HL-60/S4 treated with retinoic acid at 250 ng/mL for 4 days and 3 days (cell line): ENCODE measurements around the gene FOXN1.
"Not testable (repeated sequence)": the region's sequence is repeated elsewhere in the genome, so short reads cannot be mapped to it uniquely, and the experiment has no call there.

Experiments
- in situ Hi-C: fragments of 300-500 bp; cut with MboI; formaldehyde crosslinking; loops from 2 replicates; pipeline ENCODE4 v1.7.0; 2022; ENCODE audit warnings: low sequenced_read_pairs

Gene FOXN1

GRCh38 chr17:28505986-28506665, at the start of gene FOXN1:
TSS of gene FOXN1 (plus strand) at chr17:28506348. CDS start at chr17:28523970, 17,622 bp downstream.
- in situ Hi-C loops, result no loop called here

DNA sequence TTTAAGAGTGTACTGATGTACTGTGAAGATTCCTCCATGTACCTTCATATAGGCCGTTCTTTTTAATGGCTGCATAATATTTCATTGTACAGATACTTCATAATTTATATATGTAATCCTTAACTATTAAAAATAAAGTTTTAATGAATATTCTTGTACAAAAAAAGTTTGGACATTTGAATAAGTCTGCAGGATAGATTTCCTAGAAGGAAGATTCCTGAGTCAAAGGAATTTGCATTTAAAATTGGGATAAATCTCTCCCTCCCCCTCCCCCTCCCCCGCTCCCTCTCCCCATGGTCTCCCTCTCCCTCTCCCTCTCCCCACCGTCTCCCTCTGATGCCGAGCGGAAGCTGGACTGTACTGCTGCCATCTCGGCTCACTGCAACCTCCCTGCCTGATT, 48.3 kb upstream of the FOXN1 start:
- in situ Hi-C loops, result no loop called here

GRCh38 chr17:28458881-28459280, 47.3 kb upstream of the FOXN1 start:
- in situ Hi-C loops, result not testable (repeated sequence)

DNA sequence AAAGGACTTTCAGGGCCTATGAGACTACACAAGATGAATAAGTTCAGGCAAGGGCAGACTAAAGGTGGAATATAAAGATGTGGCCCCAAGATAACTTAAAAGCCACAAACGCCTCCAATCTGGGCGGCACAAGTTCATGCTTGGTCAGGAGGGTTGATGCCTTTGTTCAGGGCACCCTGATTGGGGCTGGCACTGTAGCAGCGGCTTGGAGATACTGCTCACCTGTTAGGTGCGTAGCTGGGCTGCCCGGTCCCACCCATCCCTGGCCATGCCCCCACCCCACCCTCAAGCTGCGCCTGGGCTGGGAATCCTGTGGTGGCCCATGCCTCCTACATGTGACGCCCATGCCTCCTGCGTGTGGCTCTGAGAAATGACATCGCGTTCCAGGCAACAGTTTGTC, 45.2 kb upstream of the FOXN1 start:
- in situ Hi-C loops, result no loop called here

- in situ Hi-C loops, result no loop called here
Observed at GRCh38 chr17:28466001-28466400, 40.1 kb upstream of the FOXN1 start.

DNA sequence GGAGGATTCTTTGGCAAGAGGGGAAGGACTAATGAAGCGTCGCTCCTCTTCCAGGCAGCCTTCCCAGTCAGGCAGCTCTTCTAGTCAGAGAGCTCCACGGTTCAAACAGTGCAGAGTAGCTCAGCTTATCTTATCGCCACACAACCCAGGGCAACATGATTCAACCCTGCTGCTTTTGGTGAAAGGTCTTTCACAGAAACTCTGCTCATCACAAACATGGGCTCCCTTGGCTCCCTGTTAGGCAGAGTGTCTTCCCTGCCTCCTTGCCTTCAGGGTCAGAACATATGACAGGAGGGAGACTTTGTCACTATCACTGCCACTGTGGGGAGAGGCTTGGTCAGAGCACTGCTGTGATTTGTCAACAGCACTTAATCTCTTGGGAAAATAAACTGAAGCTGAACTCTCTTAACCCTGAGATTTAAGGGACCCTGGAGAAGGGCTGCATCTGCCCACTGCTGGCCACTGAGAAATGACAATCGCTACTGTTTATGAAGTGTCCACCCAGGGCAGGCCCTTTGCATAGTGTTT, 39.6 kb upstream of the FOXN1 start:
- in situ Hi-C loops, result no loop called here

GRCh38 chr17:28467456-28468025, 38.6 kb upstream of the FOXN1 start:
- in situ Hi-C loops, result no loop called here

- in situ Hi-C loops, result not testable (repeated sequence)
Observed at GRCh38 chr17:28468033-28468735, 38.0 kb upstream of the FOXN1 start.

DNA sequence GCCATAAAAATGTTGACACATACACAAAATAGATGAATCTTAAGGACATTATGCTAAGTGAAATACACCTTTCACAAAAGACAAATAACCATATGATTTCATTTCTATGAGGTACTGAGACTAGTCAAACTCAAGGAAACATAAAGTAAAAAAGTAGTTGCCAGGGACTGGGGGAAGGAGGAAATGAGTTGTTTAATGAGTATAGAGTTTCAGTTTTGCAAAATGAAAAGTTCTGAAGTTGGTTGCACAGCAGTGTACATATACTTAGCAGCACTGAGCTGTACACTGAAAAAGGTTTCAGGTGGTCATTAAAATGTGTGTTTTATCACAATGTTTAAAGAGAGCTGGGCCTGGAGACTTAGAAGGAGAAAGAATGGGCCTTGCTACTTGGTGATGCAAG, 37.4 kb upstream of the FOXN1 start:
- in situ Hi-C loops, result no loop called here

GRCh38 chr17:28469376-28469775, 36.8 kb upstream of the FOXN1 start:
- in situ Hi-C loops, result no loop called here

DNA sequence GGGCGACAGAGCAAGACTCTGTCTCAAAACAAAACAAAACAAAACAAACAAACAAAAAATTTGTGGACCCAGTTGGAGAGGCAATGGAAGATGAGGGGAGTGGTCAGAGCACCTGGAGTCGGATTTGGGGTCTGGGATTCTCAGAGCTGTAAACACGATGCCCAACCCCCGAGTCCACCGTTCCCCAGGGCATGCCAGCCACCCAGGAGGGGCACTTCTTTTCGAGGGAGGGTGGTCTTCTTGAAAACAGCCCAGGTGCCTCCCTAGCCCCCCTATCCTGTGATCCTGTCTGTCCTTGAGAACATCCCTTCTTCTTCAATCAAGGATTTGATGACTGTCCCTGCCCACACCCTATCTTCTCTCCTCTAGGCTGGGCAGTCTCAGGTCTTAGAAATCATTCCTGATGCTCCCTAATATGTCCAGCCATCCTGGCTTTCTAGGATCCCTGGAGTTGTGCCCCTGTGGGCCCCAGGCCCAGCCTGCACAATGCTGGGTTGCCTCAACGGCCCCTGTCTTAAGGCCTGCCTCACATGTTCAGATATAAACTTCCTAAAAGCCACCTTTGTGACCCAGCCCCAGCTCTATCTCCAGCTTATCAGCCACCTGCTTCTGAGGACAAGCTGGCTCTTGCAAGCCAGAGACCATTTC, 35.8 kb upstream of the FOXN1 start:
- in situ Hi-C loops, result no loop called here

DNA sequence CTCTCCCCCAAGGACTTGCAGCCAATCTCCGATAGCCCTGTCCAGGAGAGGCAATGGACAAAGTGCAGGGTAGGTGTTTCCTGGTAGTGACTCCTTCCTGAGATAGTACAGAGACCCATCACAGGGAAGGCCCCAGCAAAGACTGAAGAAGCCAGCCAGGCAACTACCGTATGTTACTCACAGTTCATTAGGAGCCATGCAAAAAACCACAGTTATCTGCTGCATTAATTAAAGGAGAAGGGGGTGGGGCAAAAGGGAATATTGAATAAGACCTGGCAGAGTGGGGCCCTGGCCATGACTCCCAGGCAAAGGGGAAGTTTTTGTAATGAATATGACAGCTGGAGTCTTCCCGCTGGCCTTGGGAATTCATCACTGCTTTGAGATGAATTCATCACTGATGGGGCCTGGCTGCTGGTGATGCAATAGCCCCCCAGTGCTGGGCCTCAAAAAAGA, 35.2 kb upstream of the FOXN1 start:
- in situ Hi-C loops, result no loop called here

DNA sequence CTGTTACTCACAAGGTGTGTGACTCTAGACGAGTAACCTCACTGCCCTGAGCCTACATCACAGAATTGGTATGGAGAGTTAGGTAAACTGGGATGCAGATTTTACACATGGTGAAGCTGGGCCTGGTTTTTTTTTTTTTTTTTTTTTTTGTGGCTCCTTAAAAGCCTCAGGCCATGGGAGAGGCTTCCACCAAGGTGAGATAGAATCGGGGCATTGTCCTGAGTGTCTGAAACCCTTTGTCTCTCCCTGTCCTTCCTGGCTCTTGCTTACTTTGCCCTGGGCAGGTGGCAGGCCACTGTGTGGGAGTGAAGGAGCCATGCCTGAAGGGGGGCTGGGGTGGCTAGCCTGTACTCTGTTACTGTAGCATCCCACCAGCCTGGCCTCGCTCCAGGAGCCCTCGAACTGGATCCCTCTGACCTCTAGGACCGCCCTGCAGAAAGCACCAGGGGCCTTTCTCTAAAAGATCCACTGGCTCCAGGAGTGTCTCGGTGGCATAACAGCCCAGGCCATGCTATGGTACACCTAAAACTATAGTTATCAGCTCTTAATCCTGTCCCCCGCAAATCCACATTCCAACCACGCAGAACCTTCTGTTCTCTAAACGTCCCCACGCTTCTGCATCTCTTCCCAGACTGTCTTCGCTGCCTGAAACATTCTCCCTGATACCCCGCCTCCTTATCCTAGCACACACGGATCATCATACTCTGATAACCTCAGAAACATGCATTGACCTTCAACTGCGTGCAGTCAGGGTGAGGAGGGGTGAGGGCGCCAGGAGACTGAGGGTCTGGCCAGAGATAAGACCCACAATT, 34.4 kb upstream of the FOXN1 start:
- in situ Hi-C loops, result no loop called here

GRCh38 chr17:28472871-28473497, 33.2 kb upstream of the FOXN1 start:
- in situ Hi-C loops, result no loop called here

GRCh38 chr17:28473542-28473941, 32.6 kb upstream of the FOXN1 start, which contains the start of gene SLC13A2:
TSS of gene SLC13A2 (plus strand) at chr17:28473644. CDS start at chr17:28473713, 69 bp downstream.
- in situ Hi-C loops, result no loop called here

GRCh38 chr17:28474111-28474531, 32.0 kb upstream of the FOXN1 start:
- in situ Hi-C loops, result no loop called here

- in situ Hi-C loops, result no loop called here
Observed at GRCh38 chr17:28475151-28475900, 30.8 kb upstream of the FOXN1 start.

DNA sequence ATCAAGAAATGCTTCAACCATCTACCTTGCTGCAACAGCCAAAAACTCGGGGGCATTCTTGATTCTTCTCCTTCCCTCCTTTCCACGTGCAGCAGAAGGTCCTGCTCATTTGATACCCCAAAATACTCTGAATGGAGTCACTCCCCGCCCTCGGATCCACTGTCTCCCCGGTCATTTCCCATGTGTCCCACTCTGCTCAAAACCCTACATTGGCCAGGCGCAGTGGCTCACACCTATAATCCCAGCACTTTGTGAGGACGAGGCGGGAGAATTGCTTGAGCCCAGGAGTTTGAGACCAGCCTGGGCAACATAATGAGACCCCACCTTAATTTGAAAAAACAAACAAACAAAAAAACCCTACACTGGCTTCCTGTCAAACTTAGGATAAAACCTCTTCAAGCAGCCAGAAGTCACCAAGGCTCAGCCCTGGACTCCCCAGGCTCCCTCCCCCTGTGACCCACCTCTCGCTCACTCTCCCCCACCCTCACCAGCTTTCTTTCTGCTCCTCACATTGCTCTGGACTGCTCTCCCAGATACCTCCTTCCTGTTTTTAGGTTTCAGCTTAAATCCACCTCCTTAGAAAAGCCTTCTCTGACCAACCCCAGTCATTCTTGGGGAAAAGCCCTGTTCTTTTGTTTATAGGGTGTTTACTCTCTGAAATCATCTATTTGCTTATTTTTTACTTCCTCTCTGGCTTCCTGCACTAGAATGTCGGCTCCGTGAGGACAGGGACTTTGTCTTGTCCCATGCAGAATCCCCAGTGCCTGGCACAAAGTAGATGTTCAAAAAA, 29.9 kb upstream of the FOXN1 start:
- in situ Hi-C loops, result no loop called here
